GM21390 (cell line): ENCODE results near the gene UBL4B.

ENCODE experiments used
- ATAC-seq: cut with Tn5 transposase; IDR thresholded peaks from one replicate; pipeline ENCODE4 v1.9.1; 2021; ENCODE audit not compliant: unreplicated experiment

Gene UBL4B

DNA sequence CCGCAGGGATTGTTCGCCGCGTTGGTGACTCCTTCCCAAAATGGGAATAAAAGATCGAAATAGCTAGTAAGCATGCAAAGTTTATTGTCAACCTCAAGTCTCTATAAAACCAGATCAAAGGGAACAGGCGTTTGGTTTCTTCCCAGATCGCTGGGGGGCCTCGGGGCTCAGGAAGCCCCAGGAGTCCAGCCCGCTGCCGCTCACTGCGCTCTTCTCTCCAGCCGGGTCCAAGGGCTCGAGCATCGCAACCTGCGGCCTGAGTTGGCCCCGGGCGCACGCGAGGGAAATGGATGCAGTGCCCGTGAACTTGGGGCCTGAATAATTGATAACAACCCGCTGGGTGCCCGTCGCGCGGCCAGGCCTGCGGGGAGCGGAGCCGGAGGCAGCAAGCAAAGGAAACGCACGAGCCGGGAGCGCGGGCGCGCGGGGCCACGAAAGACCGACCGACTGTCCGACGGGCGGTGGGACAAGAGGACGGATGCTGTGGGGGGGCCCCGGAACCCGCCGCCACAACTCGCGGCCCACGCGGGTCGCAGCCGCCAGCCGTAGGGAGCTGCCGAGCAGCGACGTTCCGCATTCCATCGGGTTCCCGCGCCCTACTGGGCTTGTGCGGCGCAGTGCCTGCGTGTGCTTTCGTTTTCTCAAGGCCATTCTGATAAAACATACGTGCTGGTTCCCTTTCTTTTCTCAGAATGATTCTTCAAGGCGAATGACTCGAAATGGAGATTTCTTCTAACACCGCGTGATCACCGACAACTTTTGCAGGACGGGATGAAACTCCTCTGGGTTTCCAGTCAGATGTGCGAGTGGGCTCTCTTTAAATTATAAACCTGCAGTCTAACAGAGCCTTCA, 27.8 kb upstream of the UBL4B start:
- no peak for ATAC-seq

GRCh38 chr1:110085671-110086070, 26.6 kb upstream of the UBL4B start:
- ATAC-seq = no peak

GRCh38 chr1:110086961-110087360, 25.3 kb upstream of the UBL4B start:
- ATAC-seq = no peak

- ATAC-seq = no peak
Measured at GRCh38 chr1:110087812-110088738, 24.2 kb upstream of the UBL4B start.

- ATAC-seq = no peak
Measured at GRCh38 chr1:110088739-110089316, 23.4 kb upstream of the UBL4B start.

GRCh38 chr1:110089561-110090275, 22.5 kb upstream of the UBL4B start:
- ATAC-seq = no peak

DNA sequence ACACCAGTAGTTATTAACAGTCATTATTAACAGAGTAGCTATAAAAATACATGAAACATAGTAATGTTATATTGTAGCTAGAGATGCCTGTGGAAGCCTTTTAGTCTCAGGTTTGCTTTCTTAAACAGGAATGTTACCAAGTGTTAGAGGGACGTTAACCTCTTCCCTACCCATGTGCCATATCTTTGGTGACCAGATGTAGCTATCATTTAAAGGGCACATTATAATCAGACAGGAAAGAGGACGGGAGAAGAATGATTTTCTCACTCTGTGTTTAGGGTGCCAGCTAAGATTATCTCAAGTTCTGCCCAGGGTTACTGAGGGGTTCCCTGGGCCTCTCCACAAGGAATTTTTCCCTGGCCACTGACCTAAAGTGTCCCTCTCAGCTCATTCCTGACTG, 20.9 kb upstream of the UBL4B start:
- no peak for ATAC-seq

- ATAC-seq = no peak
Measured at GRCh38 chr1:110091791-110092190, 20.5 kb upstream of the UBL4B start.

GRCh38 chr1:110092991-110093390, 19.3 kb upstream of the UBL4B start:
- no peak for ATAC-seq

GRCh38 chr1:110094931-110095654, 17.1 kb upstream of the UBL4B start:
- no peak for ATAC-seq

DNA sequence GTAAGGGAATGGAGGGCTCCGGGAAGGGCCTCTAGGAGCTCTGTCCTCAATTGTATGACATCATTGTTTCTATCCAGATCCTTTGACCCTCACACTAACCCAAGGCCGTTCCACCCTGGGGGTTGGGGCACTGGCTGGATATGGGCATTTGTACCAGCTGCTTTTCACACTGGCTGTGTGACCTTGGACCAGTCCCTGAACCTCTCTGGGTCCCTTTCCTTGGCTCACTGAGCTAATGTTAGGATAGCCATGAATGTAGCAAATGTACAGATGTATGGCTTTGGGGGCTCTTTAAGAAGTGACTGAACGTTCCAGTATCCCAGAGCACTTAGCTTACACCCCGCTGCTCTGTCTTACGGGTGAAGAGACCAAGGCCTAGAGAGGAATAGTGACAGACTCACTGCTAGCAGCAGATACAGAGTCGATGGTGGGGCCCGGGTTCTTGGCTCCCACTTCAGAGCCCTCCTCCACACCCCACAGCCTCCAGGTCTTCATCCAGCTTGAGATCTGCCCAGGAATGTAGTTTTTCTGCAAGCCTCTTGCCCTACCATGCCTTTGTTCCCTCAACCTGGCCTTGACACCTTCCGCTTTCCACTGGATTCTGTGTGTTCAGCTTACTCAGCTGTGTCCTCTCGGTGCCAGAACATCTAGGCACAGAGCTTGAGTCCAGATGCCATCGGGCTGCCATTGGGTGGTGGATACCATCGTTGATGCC, 14.6 kb upstream of the UBL4B start:
- no peak for ATAC-seq

GRCh38 chr1:110098222-110099026, 13.8 kb upstream of the UBL4B start:
- ATAC-seq = no peak

DNA sequence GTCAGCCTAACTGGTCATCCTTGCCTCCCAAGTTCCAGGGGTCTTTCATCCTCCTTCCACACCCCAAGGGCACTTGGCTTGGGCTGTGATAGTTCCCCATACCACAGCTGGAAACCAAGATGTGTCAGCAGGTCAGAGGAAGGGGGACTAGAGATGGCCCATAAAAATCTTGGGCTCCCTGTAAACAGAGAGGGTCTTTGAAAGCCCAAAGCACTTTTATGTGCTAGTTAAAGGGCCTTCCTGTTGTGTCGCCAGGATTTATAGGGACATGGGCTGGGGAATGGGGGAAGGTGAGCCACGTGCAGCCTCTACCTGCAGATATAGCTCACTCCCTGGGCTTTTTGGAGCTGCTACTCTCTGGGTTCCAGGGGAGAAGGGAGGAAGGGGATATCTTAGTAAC, 11.9 kb upstream of the UBL4B start:
- no peak for ATAC-seq

DNA sequence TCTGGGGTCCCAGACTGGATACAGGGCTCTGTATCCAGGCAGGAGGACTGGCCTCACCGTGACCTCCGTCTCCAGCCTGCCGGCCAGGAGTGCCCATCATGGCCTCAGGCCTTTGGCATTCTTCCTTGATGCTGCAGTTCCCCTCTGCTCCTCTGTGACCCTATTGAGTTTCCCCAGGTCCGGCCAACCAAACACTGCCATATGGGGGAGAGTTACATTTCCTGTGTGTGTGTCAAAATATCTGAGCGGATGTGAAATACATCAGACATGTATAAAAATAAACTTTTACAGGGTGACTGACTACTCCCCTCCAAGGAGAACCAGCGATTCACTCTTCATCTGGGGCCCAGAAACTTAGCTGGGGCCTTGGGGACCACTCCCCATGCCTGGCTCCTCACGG, 10.2 kb upstream of the UBL4B start:
- no peak for ATAC-seq

DNA sequence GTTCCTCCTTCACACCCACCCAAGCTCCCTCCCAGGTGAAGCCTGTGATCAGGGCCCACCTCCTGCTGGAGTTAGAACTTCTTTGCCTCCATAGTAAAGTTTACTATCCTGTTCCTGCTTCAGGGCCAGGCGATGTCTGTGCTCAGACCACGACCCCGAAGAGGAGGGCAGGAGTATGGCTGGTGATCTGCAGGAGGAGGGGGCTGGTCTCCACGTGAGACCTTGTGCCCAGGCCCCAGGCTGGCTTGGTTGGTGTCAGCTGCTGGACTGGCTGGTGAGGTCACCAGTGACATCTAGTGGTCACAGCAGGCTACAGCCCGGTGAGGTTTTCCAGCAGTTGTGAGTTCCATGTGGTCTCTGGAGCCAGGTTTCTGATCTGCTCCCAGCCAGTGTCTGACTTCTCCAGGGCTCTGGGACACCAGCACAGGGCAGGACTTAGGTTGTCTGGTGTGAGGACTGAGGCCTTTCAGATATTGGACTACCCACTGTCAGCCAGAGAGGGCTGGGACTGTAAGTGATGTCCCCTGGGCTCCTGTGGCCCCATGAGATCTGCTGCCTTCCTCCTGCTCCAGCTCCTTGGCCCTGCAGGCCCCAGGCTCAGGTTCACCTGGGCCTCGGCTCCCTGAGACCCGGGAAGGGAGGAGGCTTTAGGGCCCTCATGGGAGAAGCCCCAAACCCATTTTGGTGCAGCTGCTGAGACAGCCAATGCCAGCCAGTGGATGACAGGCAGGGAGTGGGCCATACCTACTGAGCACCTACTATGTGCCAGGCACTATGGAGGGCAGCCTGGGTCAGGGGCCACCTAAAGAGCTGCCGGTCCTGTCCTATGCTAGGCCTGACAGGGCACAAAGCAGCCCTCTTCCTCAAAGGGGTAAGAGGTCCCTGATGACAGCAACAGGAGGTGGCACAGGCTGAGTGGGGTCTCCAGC, 6.0 kb upstream of the UBL4B start:
- no peak for ATAC-seq

GRCh38 chr1:110107867-110108469, 4.3 kb upstream of the UBL4B start:
- ATAC-seq = no peak

GRCh38 chr1:110111081-110111480, 1.2 kb upstream of the UBL4B start:
- ATAC-seq = no peak
